ENCODE data around the gene OLR1.

DNA sequence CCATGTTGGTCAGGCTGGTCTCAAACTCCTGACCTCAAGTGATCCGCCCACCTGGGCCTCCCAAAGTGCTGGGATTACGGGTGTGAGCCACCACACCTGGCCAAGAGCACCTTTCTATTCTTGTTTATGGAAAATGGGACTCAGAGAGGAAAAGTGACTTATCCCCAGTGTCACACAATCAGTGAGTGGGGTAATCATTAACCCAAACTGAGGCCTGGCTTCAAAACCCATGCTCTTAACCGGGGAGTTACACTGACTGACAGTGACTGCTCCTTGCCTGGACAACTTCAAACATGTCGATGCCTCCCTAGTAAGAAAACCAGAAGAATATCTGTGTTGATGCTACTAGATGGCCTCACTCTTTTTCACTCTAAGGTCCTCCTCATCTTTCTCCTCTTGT is 49.2 kb downstream of the OLR1 start:
- TF ChIP-seq, protein P1, sequence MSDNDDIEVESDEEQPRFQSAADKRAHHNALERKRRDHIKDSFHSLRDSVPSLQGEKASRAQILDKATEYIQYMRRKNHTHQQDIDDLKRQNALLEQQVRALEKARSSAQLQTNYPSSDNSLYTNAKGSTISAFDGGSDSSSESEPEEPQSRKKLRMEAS (IDR thresholded peaks at IDR 0.05): no peak
- TF ChIP-seq POLR2A (IDR thresholded peaks at IDR 0.05; ENCODE audit: borderline replicate concordance, extremely low read depth, insufficient read depth, insufficient read length): no peak
- TF ChIP-seq, protein P2, sequence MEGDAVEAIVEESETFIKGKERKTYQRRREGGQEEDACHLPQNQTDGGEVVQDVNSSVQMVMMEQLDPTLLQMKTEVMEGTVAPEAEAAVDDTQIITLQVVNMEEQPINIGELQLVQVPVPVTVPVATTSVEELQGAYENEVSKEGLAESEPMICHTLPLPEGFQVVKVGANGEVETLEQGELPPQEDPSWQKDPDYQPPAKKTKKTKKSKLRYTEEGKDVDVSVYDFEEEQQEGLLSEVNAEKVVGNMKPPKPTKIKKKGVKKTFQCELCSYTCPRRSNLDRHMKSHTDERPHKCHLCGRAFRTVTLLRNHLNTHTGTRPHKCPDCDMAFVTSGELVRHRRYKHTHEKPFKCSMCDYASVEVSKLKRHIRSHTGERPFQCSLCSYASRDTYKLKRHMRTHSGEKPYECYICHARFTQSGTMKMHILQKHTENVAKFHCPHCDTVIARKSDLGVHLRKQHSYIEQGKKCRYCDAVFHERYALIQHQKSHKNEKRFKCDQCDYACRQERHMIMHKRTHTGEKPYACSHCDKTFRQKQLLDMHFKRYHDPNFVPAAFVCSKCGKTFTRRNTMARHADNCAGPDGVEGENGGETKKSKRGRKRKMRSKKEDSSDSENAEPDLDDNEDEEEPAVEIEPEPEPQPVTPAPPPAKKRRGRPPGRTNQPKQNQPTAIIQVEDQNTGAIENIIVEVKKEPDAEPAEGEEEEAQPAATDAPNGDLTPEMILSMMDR (IDR thresholded peaks at IDR 0.05 in 2 of 3, conservative IDR thresholded peaks at IDR 0.05 in 1 of 3; ENCODE audit: borderline replicate concordance in 1 of 3, insufficient read depth in 1 of 3, low read depth in 2 of 3, low read length in 2 of 3): no peak
- no peak for TF ChIP-seq EZH2 (IDR thresholded peaks at IDR 0.05)
- no peak for TF ChIP-seq RAD21 (IDR thresholded peaks at IDR 0.05; ENCODE audit: low read depth)
- TF ChIP-seq CBX3 (IDR thresholded peaks at IDR 0.05; ENCODE audit: low read depth): no peak
- TF ChIP-seq POLR2AphosphoS5 (IDR thresholded peaks at IDR 0.05; ENCODE audit: low read depth, low read length): no peak

Measured in HCT116 (cell line).